Large intestine (tissue), 3 donors: ENCODE measurements around the gene STK32B. TPM values are rescaled to one million over a fixed set of nuclear protein-coding genes. Genes with fewer than 3 reads are reported as not detected.

Experiments used
- DNase-seq, 2 donors: peaks; one replicate each; pipeline versions ENCODE4 v3.0.0 to v3.0.0-alpha.2; 2013
- H3K27ac ChIP-seq: one replicate; pipeline ENCODE4 v1.5.1; 2013; ENCODE audit warnings: low read length
- H3K27me3 ChIP-seq: 2 replicates; pipeline ENCODE4 v1.6.1; 2013; ENCODE audit warnings: low read length; ENCODE audit not compliant: control insufficient read depth, insufficient read depth
- H3K36me3 ChIP-seq: 2 replicates; pipeline ENCODE4 v1.6.1; 2013; ENCODE audit warnings: low read length; ENCODE audit not compliant: control insufficient read depth, insufficient read depth
- H3K4me1 ChIP-seq: one replicate; pipeline ENCODE4 v1.6.1; 2013; ENCODE audit warnings: low read length; ENCODE audit not compliant: control insufficient read depth, insufficient read depth
- H3K4me3 ChIP-seq: one replicate; pipeline ENCODE4 v1.5.1; 2013; ENCODE audit warnings: low read length
- H3K9me3 ChIP-seq: one replicate; pipeline ENCODE4 v1.6.1; 2013; ENCODE audit warnings: mild to moderate bottlenecking, low read depth, low read length, moderate library complexity; ENCODE audit not compliant: control insufficient read depth
- WGBS: methylation state at CpG from one replicate; pipeline ENCODE4 v1.1.5; 2013; ENCODE audit warnings: low lambda C conversion rate; ENCODE audit not compliant: insufficient coverage; 5-methylcytosine and 5-hydroxymethylcytosine counted together
- polyA plus RNA-seq: library from polyadenylated mRNA; unstranded; fragments of 120-200 nt; gene quantifications from one replicate; pipeline ENCODE4 v1.2.1, GENCODE V29; 2013

STK32B gene
- polyA plus RNA-seq, 1 donor = 1.6 TPM

- H3K4me1 ChIP-seq = no peaks in the 10 kb centered on the region
- no CpG with 5 or more reads among the region's 8 CpGs for WGBS
- H3K4me3 ChIP-seq = no peak overlapping the region
- H3K9me3 ChIP-seq = no peaks in the 10 kb centered on the region
- H3K36me3 ChIP-seq = no peaks in the 10 kb centered on the region
- no peak for DNase-seq
- no peaks in the 10 kb centered on the region for H3K27me3 ChIP-seq
- H3K27ac ChIP-seq = no peak overlapping the region
These were observed 21.8 kb upstream of the STK32B start for GRCh38 chr4:5029447-5029846.

GRCh38 chr4:5030221-5030620 is 21.1 kb upstream of the STK32B start:
- WGBS = no CpG with 5 or more reads among the region's 4 CpGs
- Histone ChIP-seq H3K4me3 (no peak overlapping the region), H3K36me3 (no peaks in the 10 kb centered on the region)

GRCh38 chr4:5030927-5031326 is 20.4 kb upstream of the STK32B start:
- WGBS = no CpG with 5 or more reads among the region's 3 CpGs
- Histone ChIP-seq H3K9me3 (no peaks in the 10 kb centered on the region), H3K4me1 (no peaks in the 10 kb centered on the region), H3K4me3 (no peak overlapping the region), H3K36me3 (no peaks in the 10 kb centered on the region), H3K27ac (no peak overlapping the region), H3K27me3 (no peaks in the 10 kb centered on the region)
- no peak for DNase-seq

More at GRCh38 chr4:5030221-5030620, 21.1 kb upstream of the STK32B start:
- H3K4me1 ChIP-seq = no peaks in the 10 kb centered on the region
- no peaks in the 10 kb centered on the region for H3K9me3 ChIP-seq
- no peaks in the 10 kb centered on the region for H3K27me3 ChIP-seq
- H3K27ac ChIP-seq = no peak overlapping the region
- no peak for DNase-seq

- WGBS = 57% methylated on average over 1 of the region's 5 CpGs
- no peak for DNase-seq
- Histone ChIP-seq H3K27me3 (no peaks in the 10 kb centered on the region), H3K36me3 (no peaks in the 10 kb centered on the region), H3K27ac (no peak overlapping the region), H3K4me1 (no peaks in the 10 kb centered on the region), H3K9me3 (no peaks in the 10 kb centered on the region), H3K4me3 (no peak overlapping the region)
These were observed 18.5 kb upstream of the STK32B start for GRCh38 chr4:5032813-5033212.

- Histone ChIP-seq H3K27me3 (no peaks in the 10 kb centered on the region), H3K27ac (no peak overlapping the region), H3K4me3 (no peak overlapping the region), H3K4me1 (no peaks in the 10 kb centered on the region), H3K9me3 (no peaks in the 10 kb centered on the region), H3K36me3 (no peaks in the 10 kb centered on the region)
- WGBS = 63% methylated on average over 2 of the region's 10 CpGs
- DNase-seq = no peak
These were observed 17.9 kb upstream of the STK32B start for GRCh38 chr4:5033281-5033841.

- WGBS = no CpG with 5 or more reads among the region's 8 CpGs
- Histone ChIP-seq H3K4me3 (no peak overlapping the region), H3K4me1 (no peaks in the 10 kb centered on the region), H3K9me3 (no peaks in the 10 kb centered on the region), H3K36me3 (no peaks in the 10 kb centered on the region), H3K27me3 (no peaks in the 10 kb centered on the region), H3K27ac (no peak overlapping the region)
- no peak for DNase-seq
These were observed 17.1 kb upstream of the STK32B start for GRCh38 chr4:5034206-5034605.

- no CpG with 5 or more reads among the region's 5 CpGs for WGBS
- H3K9me3 ChIP-seq = no peaks in the 10 kb centered on the region
These were observed 15.0 kb upstream of the STK32B start for GRCh38 chr4:5036239-5036638.

GRCh38 chr4:5037553-5038551 is 13.4 kb upstream of the STK32B start:
- no peaks in the 10 kb centered on the region for H3K4me1 ChIP-seq
- no peak for DNase-seq
- no peaks in the 10 kb centered on the region for H3K27me3 ChIP-seq
- 60% methylated on average over 1 of the region's 8 CpGs for WGBS
- no peaks in the 10 kb centered on the region for H3K9me3 ChIP-seq
- H3K36me3 ChIP-seq = no peaks in the 10 kb centered on the region
- no peak overlapping the region for H3K4me3 ChIP-seq
- no peak overlapping the region for H3K27ac ChIP-seq

More at GRCh38 chr4:5036239-5036638, 15.0 kb upstream of the STK32B start:
- Histone ChIP-seq H3K4me1 (no peaks in the 10 kb centered on the region), H3K4me3 (no peak overlapping the region), H3K27ac (no peak overlapping the region), H3K36me3 (no peaks in the 10 kb centered on the region), H3K27me3 (no peaks in the 10 kb centered on the region)
- no peak for DNase-seq

- no peaks in the 10 kb centered on the region for H3K36me3 ChIP-seq
- no CpG with 5 or more reads among the region's 7 CpGs for WGBS
These were observed 11.5 kb upstream of the STK32B start for GRCh38 chr4:5039800-5040199.

GRCh38 chr4:5040856-5041620 is 10.2 kb upstream of the STK32B start:
- H3K27ac ChIP-seq = no peak overlapping the region
- H3K27me3 ChIP-seq = peaks cover 2% of the 10 kb centered on the region
- WGBS = 87% methylated on average over 4 of the region's 9 CpGs
- no peak overlapping the region for H3K4me3 ChIP-seq
- no peak for DNase-seq
- no peaks in the 10 kb centered on the region for H3K9me3 ChIP-seq
- no peaks in the 10 kb centered on the region for H3K4me1 ChIP-seq
- no peaks in the 10 kb centered on the region for H3K36me3 ChIP-seq

More at GRCh38 chr4:5039800-5040199, 11.5 kb upstream of the STK32B start:
- H3K27ac ChIP-seq = no peak overlapping the region
- H3K4me3 ChIP-seq = no peak overlapping the region
- DNase-seq = no peak
- H3K27me3 ChIP-seq = peaks cover 2% of the 10 kb centered on the region
- H3K4me1 ChIP-seq = no peaks in the 10 kb centered on the region
- no peaks in the 10 kb centered on the region for H3K9me3 ChIP-seq
